Measurements from ENCODE around the gene RFNG. TPM values are rescaled to one million over a fixed set of nuclear protein-coding genes. Genes with fewer than 3 reads are reported as not detected.
A peak's percentile ranks its signal among the peaks of the same experiment; 100 is the strongest.
"Not testable (repeated sequence)": the region's sequence is repeated elsewhere in the genome, so short reads cannot be mapped to it uniquely, and the experiment has no call there.

Gene RFNG
- total RNA-seq, 1 donor from 2014 or later, result 21.1 TPM

GRCh38 chr17:82042649-82043048 is 9.0 kb downstream of the RFNG start:
- Histone ChIP-seq H3K4me3 (no peak overlapping the region), H3K4me1 (peaks cover 4% of the 10 kb centered on the region), H3K36me3 (peaks cover 7% of the 10 kb centered on the region), H3K9me3 (replicated peaks) (no peaks in the 10 kb centered on the region), H3K27ac (replicated peaks) (no peak overlapping the region), H3K27me3 (ENCODE audit: low read depth) (no peaks in the 10 kb centered on the region)
- no peak for TF ChIP-seq CTCF (IDR thresholded peaks at IDR 0.05; ENCODE audit: borderline replicate concordance)
- no peak for DNase-seq
- intact Hi-C loops (cut with micrococcal nuclease), result no loop called here

GRCh38 chr17:82041144-82041814 is 10.3 kb downstream of the RFNG start:
- intact Hi-C loops (cut with micrococcal nuclease), result no loop called here
- no peak overlapping the region for H3K4me3 ChIP-seq
- H3K36me3 ChIP-seq, result no peaks in the 10 kb centered on the region
- no peak for TF ChIP-seq CTCF (IDR thresholded peaks at IDR 0.05; ENCODE audit: borderline replicate concordance)
- H3K27ac ChIP-seq (replicated peaks), result no peak overlapping the region
- DNase-seq, result no peak
- no peaks in the 10 kb centered on the region for H3K27me3 ChIP-seq (ENCODE audit: low read depth)
- peaks cover 13% of the 10 kb centered on the region for H3K4me1 ChIP-seq
- no peaks in the 10 kb centered on the region for H3K9me3 ChIP-seq (replicated peaks)

DNA sequence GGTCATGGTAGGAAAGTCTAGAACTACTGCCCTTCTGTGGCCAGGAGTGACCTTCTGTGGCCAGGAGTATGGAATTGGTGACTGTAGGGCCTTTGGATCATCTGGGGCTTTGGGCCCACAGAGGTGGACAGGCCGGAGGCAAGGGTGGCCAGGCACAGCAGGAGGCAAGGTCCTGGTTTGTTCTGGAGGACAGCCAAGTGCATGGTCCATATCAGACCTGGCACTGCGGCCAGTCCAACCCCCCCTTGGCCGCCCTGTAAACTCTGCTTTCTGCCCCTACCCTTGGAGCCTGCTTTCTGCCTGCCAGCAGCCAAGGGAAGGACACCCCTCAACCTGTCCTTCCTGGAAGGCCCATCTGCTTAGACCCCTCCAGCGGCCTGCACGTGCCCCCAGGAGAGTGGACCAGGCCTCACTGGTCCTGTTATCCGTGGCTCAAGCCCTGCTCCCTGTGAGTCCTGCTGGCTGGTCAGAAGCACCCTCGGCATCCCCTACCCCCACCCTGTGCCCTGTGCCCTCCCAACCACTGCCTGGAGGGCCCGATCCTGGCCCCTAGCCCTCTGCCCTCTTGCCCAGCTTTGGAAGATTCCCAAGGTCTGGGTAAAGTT is 11.8 kb downstream of the RFNG start:
- Histone ChIP-seq H3K27me3 (ENCODE audit: low read depth) (no peaks in the 10 kb centered on the region), H3K36me3 (no peaks in the 10 kb centered on the region), H3K27ac (replicated peaks) (no peak overlapping the region), H3K4me1 (peaks cover 22% of the 10 kb centered on the region), H3K9me3 (replicated peaks) (no peaks in the 10 kb centered on the region), H3K4me3 (no peak overlapping the region)
- DNase-seq, result no peak
- intact Hi-C loops (cut with micrococcal nuclease), result no loop called here
- no peak for TF ChIP-seq CTCF (IDR thresholded peaks at IDR 0.05; ENCODE audit: borderline replicate concordance)

DNA sequence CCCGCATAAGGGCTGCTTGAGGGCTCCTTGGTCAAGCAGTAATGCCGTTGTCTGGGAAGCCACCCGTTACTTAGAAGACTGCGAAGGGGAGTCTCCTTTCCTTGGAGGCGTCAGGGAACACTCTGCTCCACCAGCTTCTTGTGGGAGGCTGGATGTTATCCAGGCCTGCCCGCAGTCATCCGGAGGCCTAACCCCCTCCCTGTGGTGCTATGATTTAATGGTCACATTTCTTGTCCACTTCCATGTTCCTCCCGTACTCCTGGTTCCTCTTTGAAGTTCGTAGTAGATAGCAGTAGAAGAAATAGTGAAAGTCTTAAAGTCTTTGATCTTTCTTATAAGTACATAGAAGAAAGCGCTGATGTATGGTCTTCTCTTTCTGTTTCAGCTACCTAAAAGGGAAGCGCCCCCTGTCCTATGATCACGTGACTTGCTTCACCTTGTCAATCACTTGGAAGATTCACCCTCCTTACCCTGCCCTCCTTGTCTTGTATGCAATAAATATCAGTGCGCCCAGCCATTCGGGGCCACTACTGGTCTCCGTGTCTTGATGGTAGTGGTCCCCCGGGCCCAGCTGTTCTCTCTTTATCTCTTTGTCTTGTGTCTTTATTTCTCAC is 12.7 kb downstream of the RFNG start:
- H3K4me3 ChIP-seq; H3K27me3 ChIP-seq (ENCODE audit: low read depth); H3K36me3 ChIP-seq; H3K27ac ChIP-seq (replicated peaks); H3K9me3 ChIP-seq (replicated peaks); intact Hi-C loops (cut with micrococcal nuclease); DNase-seq: not testable (repeated sequence)
- peaks cover 22% of the 10 kb centered on the region for H3K4me1 ChIP-seq

DNA sequence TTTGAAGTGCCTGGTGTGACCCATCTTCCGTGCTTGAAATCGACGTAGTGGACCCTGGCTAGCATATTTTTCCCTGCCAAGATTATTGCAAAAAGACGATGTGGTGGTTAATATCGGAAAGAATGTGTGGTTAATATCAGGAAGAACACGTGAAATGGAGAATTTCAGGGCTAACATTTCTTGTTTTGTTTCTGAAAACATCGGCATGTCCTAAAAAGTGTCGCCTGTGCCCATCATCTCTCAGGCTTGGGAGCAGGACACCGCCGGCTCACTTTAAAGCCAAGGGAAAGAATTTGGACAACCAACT is 13.8 kb downstream of the RFNG start:
- peak overlapping the region; percentile 83 for H3K4me3 ChIP-seq
- no peak for TF ChIP-seq CTCF (IDR thresholded peaks at IDR 0.05; ENCODE audit: borderline replicate concordance)
- intact Hi-C loops (cut with micrococcal nuclease), result no loop called here

More for the DNA sequence above, 13.8 kb downstream of the RFNG start:
- peaks cover 22% of the 10 kb centered on the region for H3K4me1 ChIP-seq
- DNase-seq, result no peak
- H3K27me3 ChIP-seq (ENCODE audit: low read depth), result no peaks in the 10 kb centered on the region
- H3K9me3 ChIP-seq (replicated peaks), result no peaks in the 10 kb centered on the region
- peak overlapping the region; percentile 96 for H3K27ac ChIP-seq (replicated peaks)
- H3K36me3 ChIP-seq, result no peaks in the 10 kb centered on the region
